HG03025 (cell line): ENCODE results near the gene HERC5.
"Not testable (repeated sequence)": the region's sequence is repeated elsewhere in the genome, so short reads cannot be mapped to it uniquely, and the experiment has no call there.

Source experiments
- ATAC-seq: cut with Tn5 transposase; IDR thresholded peaks from one replicate; pipeline ENCODE4 v1.9.1; 2021; ENCODE audit warnings: mild to moderate bottlenecking, moderate library complexity; ENCODE audit not compliant: unreplicated experiment, low FRiP score

HERC5 gene

GRCh38 chr4:88517825-88518224, 60.9 kb downstream of the HERC5 start:
- ATAC-seq, result no peak

- no peak for ATAC-seq
Measured at GRCh38 chr4:88518911-88519310, 62.0 kb downstream of the HERC5 start.

- ATAC-seq, result no peak
Measured at GRCh38 chr4:88522702-88523324, 65.9 kb downstream of the HERC5 start.

GRCh38 chr4:88523325-88524129, 66.6 kb downstream of the HERC5 start, which contains the start of gene PYURF:
Gene PYURF, minus strand, starts transcription at chr4:88523776. Its CDS starts 76 bp downstream, at chr4:88523700.
- peak; percentile 76 for ATAC-seq

GRCh38 chr4:88524171-88524570, 67.3 kb downstream of the HERC5 start:
- ATAC-seq, result no peak

GRCh38 chr4:88526221-88526815, 69.4 kb downstream of the HERC5 start:
- ATAC-seq, result no peak

GRCh38 chr4:88527787-88528186, 70.9 kb downstream of the HERC5 start:
- peak; percentile 44 for ATAC-seq

GRCh38 chr4:88528861-88529260, 71.9 kb downstream of the HERC5 start:
- no peak for ATAC-seq

GRCh38 chr4:88531549-88531948, 74.6 kb downstream of the HERC5 start:
- no peak for ATAC-seq

- ATAC-seq, result no peak
Measured at GRCh38 chr4:88533088-88533790, 76.3 kb downstream of the HERC5 start.

- no peak for ATAC-seq
Measured at GRCh38 chr4:88533937-88534750, 77.2 kb downstream of the HERC5 start.

- no peak for ATAC-seq
Measured at GRCh38 chr4:88535090-88535755, 78.3 kb downstream of the HERC5 start.

GRCh38 chr4:88537709-88538108, 80.8 kb downstream of the HERC5 start:
- no peak for ATAC-seq

GRCh38 chr4:88539322-88540068, 82.6 kb downstream of the HERC5 start:
- not testable (repeated sequence) for ATAC-seq

- no peak for ATAC-seq
Measured at GRCh38 chr4:88549815-88550214, 92.9 kb downstream of the HERC5 start.
